Measurements from ENCODE around the gene ABHD16B. TPM values are rescaled to one million over a fixed set of nuclear protein-coding genes. Genes with fewer than 3 reads are reported as not detected.

ABHD16B gene
- total and polyA plus RNA-seq, 2 of the 13 experiments (the other 11 are each of a cell fraction or from before 2014, with no cell fraction given) = not detected

- no peak; the same call in none of the 2 replicates for TF ChIP-seq CBX5 (CRISPR knock-in tag; IDR thresholded peaks at IDR 0.05; ENCODE audit: borderline replicate concordance)
- TF ChIP-seq JARID2 (CRISPR knock-in tag; IDR thresholded peaks at IDR 0.05; ENCODE audit: insufficient replicate concordance) = peak; percentile 40
- TF ChIP-seq ZNF839 (CRISPR knock-in tag; IDR thresholded peaks at IDR 0.05; ENCODE audit: borderline replicate concordance) = 0 out of 2 replicates have a peak, but pooled peaks have one; percentile 48
- peak; percentile 95; the same call in 1 of the 2 replicates for TF ChIP-seq ZZZ3 (CRISPR knock-in tag; IDR thresholded peaks at IDR 0.05; ENCODE audit: borderline replicate concordance)
- no peak for TF ChIP-seq ZNF576 (CRISPR knock-in tag; IDR thresholded peaks at IDR 0.05)
- TF ChIP-seq ZFP62 (CRISPR knock-in tag; IDR thresholded peaks at IDR 0.05) = peak; percentile 93; the same call in 1 of the 2 replicates
- TF ChIP-seq ZNF776 (CRISPR knock-in tag; IDR thresholded peaks at IDR 0.05) = peak; percentile 91; the same call in 1 of the 2 replicates
- TF ChIP-seq ZSCAN30 (CRISPR knock-in tag; IDR thresholded peaks at IDR 0.05) = peak; percentile 98
- peak; percentile 98 for TF ChIP-seq DRAP1 (CRISPR knock-in tag; IDR thresholded peaks at IDR 0.05)
- TF ChIP-seq DMTF1 (CRISPR knock-in tag; IDR thresholded peaks at IDR 0.05) = no peak; the same call in 1 of the 2 replicates
- TF ChIP-seq ZBTB44 (CRISPR knock-in tag; IDR thresholded peaks at IDR 0.05) = peak; percentile 83
- TF ChIP-seq MLX (CRISPR knock-in tag; IDR thresholded peaks at IDR 0.05) = peak; percentile 91
- peak; percentile 99 for TF ChIP-seq SP4 (CRISPR knock-in tag; IDR thresholded peaks at IDR 0.05)
- TF ChIP-seq POGZ (CRISPR knock-in tag; IDR thresholded peaks at IDR 0.05) = peak; percentile 95
Measured at GRCh38 chr20:63864978-63865640, 3.8 kb downstream of the ABHD16B start, which contains the start of gene TPD52L2 (continued).

Data from HepG2 (cell line).